ENCODE data around the gene CYP4B1. TPM values are rescaled to one million over a fixed set of nuclear protein-coding genes. Genes with fewer than 3 reads are reported as not detected.
"Not testable (repeated sequence)": the region's sequence is repeated elsewhere in the genome, so short reads cannot be mapped to it uniquely, and the experiment has no call there.

The CYP4B1 gene
- total RNA-seq (2014; rRNA removed; shearing (Covaris generic)) = 0.23 TPM in 1 of 2 replicates, not detected in the other

- no peak for DNase-seq (ENCODE audit: low spot score)
These were observed at the start of gene CYP4B1 for GRCh38 chr1:46798810-46799209. CYP4B1 (plus strand) TSS chr1:46799046; CDS start chr1:46799082, 36 bp downstream.

- no peak for DNase-seq (ENCODE audit: low spot score)
These were observed 49.4 kb upstream of the CYP4B1 start for GRCh38 chr1:46749404-46749803.

- no peak for DNase-seq (ENCODE audit: low spot score)
These were observed 48.9 kb upstream of the CYP4B1 start for GRCh38 chr1:46749921-46750404.

GRCh38 chr1:46753985-46754384, 44.9 kb upstream of the CYP4B1 start:
- DNase-seq (ENCODE audit: low spot score) = no peak

- DNase-seq (ENCODE audit: low spot score) = peak; percentile 28
These were observed 44.1 kb upstream of the CYP4B1 start for GRCh38 chr1:46754707-46755106.

GRCh38 chr1:46755121-46755520, 43.7 kb upstream of the CYP4B1 start:
- DNase-seq (ENCODE audit: low spot score) = no peak

DNA sequence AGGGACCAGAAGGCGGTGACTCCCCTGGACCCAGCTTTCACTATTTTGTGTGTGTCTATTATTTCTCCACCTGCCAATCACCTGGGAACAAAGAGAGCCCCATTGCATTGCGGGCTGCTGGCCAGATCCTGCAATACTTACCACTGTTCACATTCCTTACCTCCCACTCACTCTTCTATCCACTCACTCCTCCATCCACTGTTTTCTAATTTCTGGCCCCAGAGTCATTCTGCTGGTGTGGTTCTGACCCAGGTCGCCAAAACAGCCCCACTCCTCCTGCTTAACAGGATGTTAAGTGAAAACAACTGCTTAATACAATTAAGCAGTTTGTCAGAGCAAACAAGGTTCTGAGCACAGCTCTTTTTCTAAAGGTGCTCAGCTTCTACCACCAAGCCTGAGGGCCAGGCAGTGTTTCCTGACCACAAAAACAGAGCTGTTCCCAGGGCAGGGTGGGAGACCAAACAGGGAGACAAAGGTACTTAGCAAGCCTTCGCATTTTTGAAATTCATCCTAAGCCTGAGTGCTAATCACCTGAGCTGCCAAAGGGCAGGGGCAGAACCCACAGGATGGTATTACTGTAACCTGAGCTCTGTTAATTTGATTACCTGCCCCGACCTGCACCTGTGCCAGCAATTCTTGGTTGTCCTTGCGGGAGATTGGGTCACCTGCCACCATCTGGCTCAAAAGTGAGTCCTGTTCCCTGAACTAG, 41.4 kb upstream of the CYP4B1 start:
- peak; percentile 68 for DNase-seq (ENCODE audit: low spot score)

- no peak for DNase-seq (ENCODE audit: low spot score)
These were observed 40.8 kb upstream of the CYP4B1 start for GRCh38 chr1:46757956-46758528.

DNA sequence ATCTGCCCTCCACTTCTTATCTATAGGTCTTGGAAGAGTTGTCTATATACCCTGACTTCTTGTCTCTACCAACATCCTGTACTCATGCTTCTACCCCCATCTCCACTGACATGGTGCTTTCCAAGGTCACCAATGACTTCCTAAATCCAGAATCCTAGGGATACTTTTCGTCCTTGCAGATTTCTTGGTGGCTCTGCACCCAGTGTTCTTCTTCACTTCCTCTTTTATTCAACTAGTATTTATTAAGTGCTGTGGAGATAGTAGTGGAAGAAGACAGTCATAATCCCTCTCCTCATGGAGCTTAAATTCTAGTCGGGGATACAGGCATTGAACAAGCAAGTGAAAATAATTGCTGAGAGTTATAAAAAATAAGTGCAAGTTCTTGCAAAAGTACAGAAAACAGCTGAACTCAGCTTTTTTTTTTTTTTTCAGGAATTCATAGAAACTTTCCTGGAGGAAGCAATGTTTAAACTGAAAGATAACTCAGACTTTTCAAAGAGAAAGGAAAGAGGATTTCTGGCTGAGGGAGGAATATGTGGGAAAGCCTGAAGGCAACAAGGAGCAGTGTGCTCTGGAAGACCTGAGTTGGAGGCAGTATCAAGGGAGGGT, 38.2 kb upstream of the CYP4B1 start:
- DNase-seq (ENCODE audit: low spot score) = no peak

DNA sequence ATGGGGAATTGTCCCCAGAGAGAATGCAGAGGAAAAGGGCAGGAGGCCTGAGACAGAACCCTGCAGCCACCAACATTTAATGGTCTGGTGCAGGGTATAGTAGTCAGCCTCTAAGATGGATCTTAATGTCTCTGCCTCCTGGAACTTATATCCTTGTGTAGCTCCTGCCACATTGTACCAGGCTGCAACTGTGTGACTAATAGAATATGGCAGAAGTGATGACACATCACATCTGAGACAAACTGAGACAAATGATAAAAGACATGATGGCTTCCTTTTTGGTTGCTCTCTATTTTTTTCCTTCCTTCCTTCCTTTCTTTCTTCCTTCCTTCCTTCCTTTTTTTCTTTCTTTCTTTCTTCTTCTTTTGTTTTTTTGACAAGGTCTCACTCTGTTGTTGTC, 37.1 kb upstream of the CYP4B1 start:
- no peak for DNase-seq (ENCODE audit: low spot score)

DNA sequence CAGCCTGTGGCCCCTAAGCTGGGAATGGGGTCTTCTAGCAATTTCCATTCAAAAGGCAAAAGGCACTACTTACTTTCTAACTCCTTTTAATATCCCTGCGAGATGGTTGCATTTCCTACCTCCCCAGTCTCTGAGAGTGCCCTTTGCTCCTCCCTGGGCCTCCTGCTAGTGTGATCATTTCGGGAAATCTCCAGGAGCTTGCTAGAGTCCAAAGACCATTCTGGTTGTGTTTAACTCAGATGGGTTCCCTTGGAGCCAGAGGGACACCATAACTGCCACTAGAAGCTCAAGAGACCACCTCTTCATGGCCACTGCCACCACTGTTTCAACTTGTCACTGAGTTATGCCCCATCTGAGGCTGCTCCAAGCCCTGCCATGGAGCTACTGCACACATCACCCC, 34.4 kb upstream of the CYP4B1 start:
- no peak for DNase-seq (ENCODE audit: low spot score)

DNA sequence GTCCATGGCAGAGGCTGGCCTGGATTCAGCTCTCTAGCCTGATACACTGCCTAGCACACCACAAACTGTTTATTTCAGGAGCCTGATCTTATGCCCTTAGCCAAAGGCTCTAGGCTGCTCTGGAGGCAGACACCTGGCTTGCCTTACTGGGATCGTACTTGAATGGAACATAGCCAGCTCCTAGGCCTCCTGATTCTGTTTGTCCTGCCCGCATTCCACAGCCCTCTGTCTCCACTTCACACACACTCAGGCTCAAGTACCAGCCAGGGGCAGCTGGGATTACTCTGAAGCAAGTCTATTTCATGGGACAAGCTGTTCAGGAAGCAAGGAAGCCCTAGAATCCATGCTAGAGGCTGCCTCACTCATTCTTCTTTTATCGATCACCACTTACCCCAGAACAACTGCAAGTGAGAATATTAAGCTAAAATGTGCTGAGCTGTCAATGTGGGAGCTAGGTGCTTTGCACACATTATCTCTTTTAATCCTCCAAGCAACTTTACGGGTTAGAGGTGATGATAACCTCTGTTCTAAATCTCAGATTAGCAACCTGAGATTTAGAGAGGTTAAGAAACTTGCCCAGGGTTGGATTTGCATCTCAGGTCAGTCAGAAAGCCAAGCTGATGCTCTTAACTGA, 31.1 kb upstream of the CYP4B1 start:
- no peak for DNase-seq (ENCODE audit: low spot score)

DNA sequence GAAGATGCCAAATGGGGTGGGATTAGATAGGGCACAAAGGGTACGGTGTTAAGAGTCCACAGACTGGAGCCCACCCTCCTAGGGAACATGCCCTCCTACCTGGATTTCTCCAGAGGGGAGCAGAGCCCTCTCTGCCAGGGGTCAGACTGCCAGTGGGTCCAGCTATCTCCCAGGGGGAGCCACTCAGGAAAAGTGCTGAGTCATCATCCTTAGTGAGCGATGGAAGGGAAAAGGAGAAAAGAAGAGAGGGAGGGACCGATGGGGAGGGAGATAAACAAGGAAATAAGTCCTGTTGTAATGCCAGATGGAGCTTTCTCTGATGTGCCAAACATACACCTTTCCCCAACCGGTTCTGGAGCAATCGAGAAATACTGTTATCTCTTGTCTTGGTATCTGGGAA, 30.4 kb upstream of the CYP4B1 start:
- DNase-seq (ENCODE audit: low spot score) = no peak

- no peak for DNase-seq (ENCODE audit: low spot score)
These were observed 29.7 kb upstream of the CYP4B1 start for GRCh38 chr1:46769028-46769740.

DNA sequence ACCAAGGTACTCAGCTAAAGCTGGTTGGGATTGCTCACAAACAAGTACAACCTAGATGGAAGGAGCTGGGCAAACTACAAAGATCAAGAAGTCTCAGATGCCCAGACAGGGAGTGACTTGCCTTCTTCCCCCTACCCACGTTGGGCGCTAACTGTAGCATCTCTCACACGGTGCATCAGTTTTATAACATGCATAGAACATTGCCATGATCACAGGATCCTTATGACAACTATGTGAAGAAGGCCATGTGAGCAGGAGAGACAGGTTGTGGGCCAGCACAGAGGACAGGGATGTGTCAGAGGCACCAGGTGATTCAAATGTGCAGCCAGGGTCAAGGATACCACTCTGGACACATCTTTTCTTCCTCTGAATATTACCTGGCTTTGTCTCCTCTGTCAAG, 28.3 kb upstream of the CYP4B1 start:
- DNase-seq (ENCODE audit: low spot score) = no peak

DNA sequence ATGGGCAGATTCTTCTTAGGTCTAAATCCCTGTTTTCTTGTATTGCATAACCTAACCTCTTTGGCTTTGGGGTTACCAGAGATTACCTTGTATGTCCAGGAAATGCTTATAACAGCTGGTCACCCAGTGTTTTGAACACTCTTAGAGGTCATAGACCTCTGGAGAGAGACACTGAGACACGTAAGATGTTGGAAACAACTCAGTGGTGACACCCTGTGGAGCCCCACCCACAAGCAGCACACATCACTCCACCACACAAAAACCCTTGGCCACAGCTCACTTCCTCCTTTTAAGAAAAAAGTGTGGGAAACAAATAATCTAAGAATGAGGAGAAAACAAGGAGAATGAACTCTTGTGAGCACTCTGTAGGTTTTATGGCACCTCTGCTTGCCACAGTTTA, 26.3 kb upstream of the CYP4B1 start:
- no peak for DNase-seq (ENCODE audit: low spot score)

DNA sequence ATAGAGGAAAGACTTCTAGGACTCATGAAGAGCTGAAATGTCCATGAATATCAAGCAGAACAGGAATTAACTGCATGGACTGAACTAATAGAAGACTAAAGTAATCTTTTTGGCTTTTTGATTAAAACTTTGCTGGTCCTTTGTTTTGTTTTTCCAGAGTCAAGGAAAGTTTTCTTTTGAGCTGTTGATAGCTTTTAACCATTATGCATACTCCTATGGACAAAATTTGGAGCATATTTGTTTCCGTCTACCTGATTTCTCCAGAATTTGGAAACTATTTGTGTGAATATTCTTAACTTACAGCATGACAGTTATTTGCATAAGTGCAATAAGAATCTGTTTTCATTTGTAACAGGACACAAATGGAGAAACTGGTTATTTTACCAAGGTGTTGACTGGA, 24.5 kb upstream of the CYP4B1 start:
- DNase-seq (ENCODE audit: low spot score) = no peak

- not testable (repeated sequence) for DNase-seq (ENCODE audit: low spot score)
These were observed 20.4 kb upstream of the CYP4B1 start for GRCh38 chr1:46778456-46778855.

- DNase-seq (ENCODE audit: low spot score) = no peak
These were observed 14.2 kb upstream of the CYP4B1 start for GRCh38 chr1:46784666-46785065.

DNA sequence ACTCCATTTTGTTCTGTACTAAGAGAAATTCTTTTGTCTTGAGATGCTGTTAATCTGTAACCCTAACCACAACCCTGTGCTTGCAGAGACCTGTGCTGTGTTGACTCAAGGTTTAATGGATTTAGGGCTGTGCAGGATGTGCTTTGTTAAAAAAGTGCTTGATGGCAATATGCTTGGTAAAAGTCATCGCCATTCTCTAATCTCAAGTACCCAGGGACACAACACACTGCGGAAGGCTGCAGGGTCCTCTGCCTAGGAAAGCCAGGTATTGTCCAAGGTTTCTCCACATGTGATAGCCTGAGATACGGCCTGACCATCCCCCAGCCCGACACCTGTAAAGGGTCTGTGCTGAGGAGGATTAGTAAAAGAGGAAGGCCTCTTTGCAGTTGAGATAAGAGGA, 10.2 kb upstream of the CYP4B1 start:
- DNase-seq (ENCODE audit: low spot score) = peak; percentile 67

GRCh38 chr1:46790446-46791101, 8.3 kb upstream of the CYP4B1 start:
- no peak for DNase-seq (ENCODE audit: low spot score)

All from HT-29 (cell line).